SK-N-SH (cell line): ENCODE data around the gene PCNX3. TPM values are rescaled to one million over a fixed set of nuclear protein-coding genes. Genes with fewer than 3 reads are reported as not detected.

Experiments
- CTCF ChIA-PET: fragments of 300-600, 350-600 bp; formaldehyde crosslinking; extraction: SDS; loops from one replicate; lab custom pipeline; 2021; lab: Yijun Ruan, JAX
- POLR2A ChIA-PET: fragments of 350-600 bp; sonication (Branson Sonifier 250); formaldehyde crosslinking; extraction: SDS; loops from one replicate; lab custom pipeline; 2020; ENCODE audit warnings: antibody characterized with exemption, inconsistent platforms; lab: Yijun Ruan, JAX
- DNase-seq: peaks from one replicate; pipeline ENCODE4 v3.0.0; 2012
- H2AFZ ChIP-seq: fragments of 200-600 bp; sonication (generic); 2 replicates; pipeline ENCODE4 v1.8.1; 2016; ENCODE audit warnings: antibody characterized with exemption, mild to moderate bottlenecking, low read depth
- H3F3A ChIP-seq: fragments of 200-600 bp; sonication (generic); replicated peaks from 2 replicates; pipeline ENCODE3; 2016; ENCODE audit warnings: antibody characterized with exemption, mild to moderate bottlenecking; ENCODE audit not compliant: insufficient read depth
- H3K27ac ChIP-seq, 2 experiments: fragments of 200-500 bp in 1 of 2; fragments of 200-600 bp in 1 of 2; sonication (Bioruptor generic) in 1 of 2; sonication (generic), shearing (Covaris generic) in 1 of 2; 2 replicates each; pipeline versions ENCODE4 v1.5.1 to v1.6.1; 2014 to 2016; ENCODE audit warnings: low read depth in 2 of 2, inconsistent platforms in 1 of 2, low read length in 1 of 2, mild to moderate bottlenecking in 1 of 2, mixed read lengths in 1 of 2
- H3K27me3 ChIP-seq: fragments of 200-600 bp; sonication (generic), shearing (Covaris generic); 2 replicates; pipeline ENCODE4 v1.6.1; 2016; ENCODE audit warnings: mixed run types; ENCODE audit not compliant: insufficient read depth
- H3K36me3 ChIP-seq, 2 experiments: fragments of 200-500 bp in 1 of 2; fragments of 200-600 bp in 1 of 2; sonication (Bioruptor generic) in 1 of 2; sonication (generic) in 1 of 2; replicated peaks in 1 of 2; 2 replicates each; pipeline versions ENCODE3 to v1.5.1; 2014 to 2016; ENCODE audit warnings: low read length in 1 of 2, mild to moderate bottlenecking in 1 of 2; ENCODE audit not compliant: insufficient read depth in 2 of 2, control insufficient read depth in 1 of 2
- H3K4me1 ChIP-seq, 2 experiments: fragments of 200-500 bp in 1 of 2; fragments of 200-600 bp in 1 of 2; sonication (Bioruptor generic) in 1 of 2; sonication (generic), shearing (Covaris generic) in 1 of 2; 2 replicates each; pipeline versions ENCODE4 v1.5.1 to v1.6.1; 2014 to 2016; ENCODE audit warnings: low read depth in 1 of 2, low read length in 1 of 2, mixed run types in 1 of 2; ENCODE audit not compliant: insufficient read depth in 2 of 2, control insufficient read depth in 1 of 2
- H3K4me2 ChIP-seq: fragments of 200-600 bp; sonication (generic), shearing (Covaris generic); 2 replicates; pipeline ENCODE4 v1.6.1; 2017; ENCODE audit warnings: mixed run types
- H3K4me3 ChIP-seq, 2 experiments: fragments of 200-500 bp in 1 of 2; fragments of 200-600 bp in 1 of 2; sonication (Bioruptor generic) in 1 of 2; sonication (generic), shearing (Covaris generic) in 1 of 2; 2 replicates each; pipeline versions ENCODE4 v1.5.1 to v1.8.1; 2014 to 2016; ENCODE audit warnings: low read depth in 2 of 2, inconsistent platforms in 1 of 2, low read length in 1 of 2, mild to moderate bottlenecking in 1 of 2, mixed read lengths in 1 of 2, moderate library complexity in 1 of 2
- H3K79me2 ChIP-seq: fragments of 200-600 bp; sonication (generic); 2 replicates; pipeline ENCODE4 v1.8.1; 2017; ENCODE audit warnings: mild to moderate bottlenecking; ENCODE audit not compliant: insufficient read depth
- H3K9ac ChIP-seq: fragments of 200-600 bp; sonication (generic); 2 replicates; pipeline ENCODE4 v1.6.1; 2017; ENCODE audit warnings: mixed run types
- H3K9me2 ChIP-seq: fragments of 200-600 bp; sonication (generic); 2 replicates; pipeline ENCODE4 v1.6.1; 2017; ENCODE audit warnings: mixed run types
- H3K9me3 ChIP-seq: fragments of 200-600 bp; sonication (generic); 2 replicates; pipeline ENCODE4 v1.6.1; 2017; ENCODE audit warnings: mixed run types, mild to moderate bottlenecking, moderate library complexity
- H4K20me1 ChIP-seq: fragments of 200-600 bp; sonication (generic); 2 replicates; pipeline ENCODE4 v1.6.1; 2017; ENCODE audit warnings: mild to moderate bottlenecking, mixed run types; ENCODE audit not compliant: insufficient read depth
- ELF1 ChIP-seq: IDR thresholded peaks from 2 replicates; pipeline ENCODE4 v1.4.0; 2012
- EZH2phosphoT487 ChIP-seq: fragments of 200-600 bp; sonication (generic); IDR thresholded peaks from 2 replicates; pipeline ENCODE4 v1.6.1; 2017; ENCODE audit warnings: low read depth, mixed run types, mild to moderate bottlenecking, antibody characterized with exemption, moderate library complexity, borderline replicate concordance
- FOXM1 ChIP-seq: IDR thresholded peaks from 2 replicates; pipeline ENCODE4 v1.4.0; 2012; ENCODE audit warnings: low read depth, mild to moderate bottlenecking
- GATA2 ChIP-seq: sonication (generic); formaldehyde crosslinking; IDR thresholded peaks from 2 replicates; pipeline ENCODE4 v1.5.0; 2020; ENCODE audit warnings: mild to moderate bottlenecking, missing genetic modification reagents
- MEF2A ChIP-seq: IDR thresholded peaks from 2 replicates; pipeline ENCODE4 v1.4.0; 2012; ENCODE audit warnings: low read depth, borderline replicate concordance
- MXI1 ChIP-seq: IDR thresholded peaks from 2 replicates; pipeline ENCODE4 v1.6.1; 2012; ENCODE audit warnings: mild to moderate bottlenecking, low read depth, low read length, improper control_type of control experiment
- NFIC ChIP-seq: IDR thresholded peaks from 2 replicates; pipeline ENCODE4 v1.4.0; 2012; ENCODE audit warnings: borderline replicate concordance
- NRF1 ChIP-seq: IDR thresholded peaks from 2 replicates; pipeline ENCODE4 v1.6.1; 2012; ENCODE audit warnings: low read depth, mild to moderate bottlenecking, low read length
- RAD21 ChIP-seq: IDR thresholded peaks from 2 replicates; pipeline ENCODE4 v1.6.1; 2012; ENCODE audit warnings: mild to moderate bottlenecking, low read length
- RFX5 ChIP-seq: IDR thresholded peaks from 2 replicates; pipeline ENCODE4 v1.6.1; 2012; ENCODE audit warnings: mild to moderate bottlenecking, improper control_type of control experiment, low read length
- SMC3 ChIP-seq: IDR thresholded peaks from 2 replicates; pipeline ENCODE4 v1.6.1; 2012; ENCODE audit warnings: low read depth, low read length, improper control_type of control experiment
- TCF12 ChIP-seq: IDR thresholded peaks from 2 replicates; pipeline ENCODE4 v1.4.0; 2012
- TEAD4 ChIP-seq: IDR thresholded peaks from 2 replicates; pipeline ENCODE4 v1.4.0; 2012; ENCODE audit warnings: mild to moderate bottlenecking, borderline replicate concordance; ENCODE audit not compliant: insufficient read depth
- YY1 ChIP-seq: IDR thresholded peaks from 2 replicates; pipeline ENCODE4 v1.4.0; 2012; ENCODE audit warnings: low read depth, mild to moderate bottlenecking
- WGBS: methylation state at CpG from one replicate; pipeline ENCODE4 v1.1.6; 2017; ENCODE audit warnings: low lambda C conversion rate; 5-methylcytosine and 5-hydroxymethylcytosine counted together
- polyA plus RNA-seq, 3 experiments: library from polyadenylated mRNA; depleted of rRNA; stranded (reverse); fragments of >200 nt; gene quantifications; 2 replicates each; pipeline ENCODE4 v1.2.3, GENCODE V29; 2012
- TF ChIP-seq, protein P1 (sequence below): fragments of 150-350 bp; IDR thresholded peaks from 2 replicates; pipeline ENCODE4 v1.6.1; 2016; ENCODE audit warnings: mild to moderate bottlenecking, low read depth, low read length
- TF ChIP-seq, protein P2 (sequence below): fragments of 200-600 bp; sonication (generic); IDR thresholded peaks from 2 replicates; pipeline ENCODE4 v1.6.1; 2017; ENCODE audit warnings: antibody characterized with exemption, mild to moderate bottlenecking, moderate library complexity
- TF ChIP-seq, protein P3 (sequence below): IDR thresholded peaks from 2 replicates; pipeline ENCODE4 v1.4.0; 2012; ENCODE audit warnings: low read depth
- TF ChIP-seq, protein P4 (sequence below): IDR thresholded peaks from 2 replicates; pipeline ENCODE4 v1.4.0; 2012; ENCODE audit warnings: low read depth, borderline replicate concordance
- TF ChIP-seq, protein P5 (sequence below): IDR thresholded peaks from 2 replicates; pipeline ENCODE4; 2012

The PCNX3 gene
- polyA plus RNA-seq, 1 of the 3 experiments (the other 2 are of a cell fraction), result 33.7 TPM

DNA sequence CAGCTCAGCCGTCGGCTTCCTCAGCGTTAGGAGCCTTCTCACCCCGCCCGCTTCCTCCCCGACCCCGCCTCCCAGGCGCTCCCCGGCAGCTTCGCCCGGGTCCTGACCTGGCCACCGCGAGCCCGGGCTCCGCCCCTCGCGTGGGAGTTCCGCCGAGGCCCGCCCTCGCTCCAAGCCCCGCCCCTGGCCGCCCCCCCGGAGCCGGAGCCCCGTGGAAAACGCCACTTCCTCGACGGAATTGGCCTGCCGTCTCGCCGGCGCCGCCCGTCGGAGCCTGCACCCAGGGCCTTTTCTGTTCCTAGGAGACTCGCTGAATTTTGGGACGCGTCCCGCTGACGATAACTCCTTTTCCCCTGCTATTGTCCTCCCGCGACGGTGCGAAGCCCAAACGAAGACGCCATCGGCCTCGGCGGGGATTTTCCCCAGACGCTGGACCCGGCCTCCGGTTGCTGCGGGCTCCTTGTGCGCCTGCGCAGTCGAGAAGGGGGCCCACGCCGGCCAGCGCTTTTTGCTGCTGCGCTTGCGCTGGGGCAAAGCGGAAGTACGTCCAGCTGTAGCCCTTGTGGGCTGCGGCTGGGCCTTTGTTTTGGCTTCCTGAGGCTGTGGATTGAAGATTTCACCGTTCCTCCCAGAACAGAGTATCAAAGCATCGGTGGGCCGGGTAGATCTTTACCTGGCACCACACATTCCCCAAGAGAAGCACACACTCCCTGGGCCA is 37.1 kb downstream of the PCNX3 start (continued):
- TF ChIP-seq, protein P1, sequence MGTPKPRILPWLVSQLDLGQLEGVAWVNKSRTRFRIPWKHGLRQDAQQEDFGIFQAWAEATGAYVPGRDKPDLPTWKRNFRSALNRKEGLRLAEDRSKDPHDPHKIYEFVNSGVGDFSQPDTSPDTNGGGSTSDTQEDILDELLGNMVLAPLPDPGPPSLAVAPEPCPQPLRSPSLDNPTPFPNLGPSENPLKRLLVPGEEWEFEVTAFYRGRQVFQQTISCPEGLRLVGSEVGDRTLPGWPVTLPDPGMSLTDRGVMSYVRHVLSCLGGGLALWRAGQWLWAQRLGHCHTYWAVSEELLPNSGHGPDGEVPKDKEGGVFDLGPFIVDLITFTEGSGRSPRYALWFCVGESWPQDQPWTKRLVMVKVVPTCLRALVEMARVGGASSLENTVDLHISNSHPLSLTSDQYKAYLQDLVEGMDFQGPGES, result no peak
- TF ChIP-seq YY1, result 0 out of 2 replicates have a peak, but pooled peaks have one; percentile 54
- no peak for TF ChIP-seq SMC3
- TF ChIP-seq, protein P2, sequence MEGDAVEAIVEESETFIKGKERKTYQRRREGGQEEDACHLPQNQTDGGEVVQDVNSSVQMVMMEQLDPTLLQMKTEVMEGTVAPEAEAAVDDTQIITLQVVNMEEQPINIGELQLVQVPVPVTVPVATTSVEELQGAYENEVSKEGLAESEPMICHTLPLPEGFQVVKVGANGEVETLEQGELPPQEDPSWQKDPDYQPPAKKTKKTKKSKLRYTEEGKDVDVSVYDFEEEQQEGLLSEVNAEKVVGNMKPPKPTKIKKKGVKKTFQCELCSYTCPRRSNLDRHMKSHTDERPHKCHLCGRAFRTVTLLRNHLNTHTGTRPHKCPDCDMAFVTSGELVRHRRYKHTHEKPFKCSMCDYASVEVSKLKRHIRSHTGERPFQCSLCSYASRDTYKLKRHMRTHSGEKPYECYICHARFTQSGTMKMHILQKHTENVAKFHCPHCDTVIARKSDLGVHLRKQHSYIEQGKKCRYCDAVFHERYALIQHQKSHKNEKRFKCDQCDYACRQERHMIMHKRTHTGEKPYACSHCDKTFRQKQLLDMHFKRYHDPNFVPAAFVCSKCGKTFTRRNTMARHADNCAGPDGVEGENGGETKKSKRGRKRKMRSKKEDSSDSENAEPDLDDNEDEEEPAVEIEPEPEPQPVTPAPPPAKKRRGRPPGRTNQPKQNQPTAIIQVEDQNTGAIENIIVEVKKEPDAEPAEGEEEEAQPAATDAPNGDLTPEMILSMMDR, result no peak
- no peak for TF ChIP-seq NFIC
- TF ChIP-seq, protein P3, sequence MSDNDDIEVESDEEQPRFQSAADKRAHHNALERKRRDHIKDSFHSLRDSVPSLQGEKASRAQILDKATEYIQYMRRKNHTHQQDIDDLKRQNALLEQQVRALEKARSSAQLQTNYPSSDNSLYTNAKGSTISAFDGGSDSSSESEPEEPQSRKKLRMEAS, result peak; percentile 67; the same call in 1 of the 2 replicates
- no peak for TF ChIP-seq EZH2phosphoT487
- no peak for TF ChIP-seq RFX5
- TF ChIP-seq MEF2A, result no peak
- peak; percentile 82 for TF ChIP-seq ELF1
- no peak for TF ChIP-seq RAD21
- 0 out of 2 replicates have a peak, but pooled peaks have one; percentile 4 for TF ChIP-seq TCF12
- TF ChIP-seq, all 33 proteins: peak for 13

DNA sequence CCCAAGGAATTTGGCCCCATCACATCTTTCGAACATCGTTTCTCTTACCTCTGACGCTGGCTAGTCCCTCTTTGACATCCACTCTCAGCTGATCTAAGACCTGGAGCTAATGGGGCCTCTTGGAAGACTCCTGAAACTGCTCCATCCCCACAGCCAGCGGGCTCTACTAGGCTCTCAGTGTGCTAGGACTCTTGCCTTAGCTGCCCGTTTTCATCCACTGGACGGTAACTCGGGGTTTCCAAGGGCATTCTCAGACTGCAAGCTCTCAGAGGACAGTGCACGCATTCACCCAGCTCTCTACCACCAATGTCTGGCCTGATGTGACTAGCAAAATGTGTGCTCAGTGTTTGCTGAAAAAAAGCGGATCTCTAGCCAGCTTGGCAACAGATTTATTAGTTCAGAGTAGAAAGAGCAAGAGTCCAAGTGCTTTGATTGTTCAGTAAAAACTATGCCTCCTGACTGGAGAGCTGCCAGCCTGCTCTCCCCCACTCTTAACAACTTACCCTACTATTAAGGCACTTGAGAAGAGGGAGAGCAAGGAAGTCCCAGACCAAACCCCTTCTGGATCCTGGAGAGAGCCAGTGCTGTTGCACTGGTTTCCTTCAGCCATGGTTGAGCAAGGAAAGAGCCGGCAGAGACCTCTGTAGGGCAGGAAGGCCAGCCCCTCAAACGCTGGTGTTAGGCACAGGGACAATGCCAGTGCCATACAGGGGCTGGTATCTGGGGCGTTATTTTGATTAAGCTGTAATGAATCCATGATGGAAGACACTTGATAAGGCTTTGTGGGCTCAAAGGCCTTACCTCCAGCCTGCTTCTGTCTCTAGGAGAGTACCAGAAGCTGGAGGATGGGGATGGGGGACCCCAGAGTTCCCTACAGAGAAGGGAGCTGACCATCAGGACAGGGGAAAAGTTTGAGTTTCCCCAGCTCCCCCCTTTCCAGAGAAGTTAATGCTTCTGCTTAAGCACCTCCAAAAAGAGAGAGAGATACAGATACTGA is 38.0 kb downstream of the PCNX3 start:
- Histone ChIP-seq H3K4me3 (peak overlapping the region; percentile 51 to 56; a peak in 3 of 4 replicates), H3K9ac (peak overlapping the region; percentile 66), H3K4me2 (peak overlapping the region; percentile 80), H3K27ac (peak overlapping the region; percentile 92 to 98), H3K9me2 (no peaks in the 10 kb centered on the region), H2AFZ (no peak overlapping the region), H3K79me2 (peaks cover 6% of the 10 kb centered on the region; the same call in 1 of the 2 replicates), H3K36me3 (peaks cover 29 to 52% of the 10 kb centered on the region in 2 experiments), H3K4me1 (peaks cover 11 to 24% of the 10 kb centered on the region in 2 experiments), H3K9me3 (no peaks in the 10 kb centered on the region), H4K20me1 (no peaks in the 10 kb centered on the region), H3K27me3 (no peaks in the 10 kb centered on the region), H3F3A (peaks cover 44% of the 10 kb centered on the region)
- no peak for DNase-seq
- no peak for TF ChIP-seq FOXM1
- no peak for TF ChIP-seq SMC3
- no peak for TF ChIP-seq MEF2A
- TF ChIP-seq, protein P4, sequence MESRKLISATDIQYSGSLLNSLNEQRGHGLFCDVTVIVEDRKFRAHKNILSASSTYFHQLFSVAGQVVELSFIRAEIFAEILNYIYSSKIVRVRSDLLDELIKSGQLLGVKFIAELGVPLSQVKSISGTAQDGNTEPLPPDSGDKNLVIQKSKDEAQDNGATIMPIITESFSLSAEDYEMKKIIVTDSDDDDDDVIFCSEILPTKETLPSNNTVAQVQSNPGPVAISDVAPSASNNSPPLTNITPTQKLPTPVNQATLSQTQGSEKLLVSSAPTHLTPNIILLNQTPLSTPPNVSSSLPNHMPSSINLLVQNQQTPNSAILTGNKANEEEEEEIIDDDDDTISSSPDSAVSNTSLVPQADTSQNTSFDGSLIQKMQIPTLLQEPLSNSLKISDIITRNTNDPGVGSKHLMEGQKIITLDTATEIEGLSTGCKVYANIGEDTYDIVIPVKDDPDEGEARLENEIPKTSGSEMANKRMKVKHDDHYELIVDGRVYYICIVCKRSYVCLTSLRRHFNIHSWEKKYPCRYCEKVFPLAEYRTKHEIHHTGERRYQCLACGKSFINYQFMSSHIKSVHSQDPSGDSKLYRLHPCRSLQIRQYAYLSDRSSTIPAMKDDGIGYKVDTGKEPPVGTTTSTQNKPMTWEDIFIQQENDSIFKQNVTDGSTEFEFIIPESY, result no peak
- no peak for TF ChIP-seq NRF1
- no peak for TF ChIP-seq GATA2 (CRISPR knock-in tag)
- TF ChIP-seq MXI1, result no peak
- TF ChIP-seq, protein P5, sequence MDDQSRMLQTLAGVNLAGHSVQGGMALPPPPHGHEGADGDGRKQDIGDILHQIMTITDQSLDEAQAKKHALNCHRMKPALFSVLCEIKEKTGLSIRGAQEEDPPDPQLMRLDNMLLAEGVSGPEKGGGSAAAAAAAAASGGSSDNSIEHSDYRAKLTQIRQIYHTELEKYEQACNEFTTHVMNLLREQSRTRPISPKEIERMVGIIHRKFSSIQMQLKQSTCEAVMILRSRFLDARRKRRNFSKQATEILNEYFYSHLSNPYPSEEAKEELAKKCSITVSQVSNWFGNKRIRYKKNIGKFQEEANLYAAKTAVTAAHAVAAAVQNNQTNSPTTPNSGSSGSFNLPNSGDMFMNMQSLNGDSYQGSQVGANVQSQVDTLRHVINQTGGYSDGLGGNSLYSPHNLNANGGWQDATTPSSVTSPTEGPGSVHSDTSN, result no peak; the same call in 1 of the 2 replicates
- no peak for TF ChIP-seq TEAD4
- POLR2A ChIA-PET, result interaction anchor here (0.6 to 4.1 kb wide), 10 partner anchors 10 to 67 kb away, joined by 3 to 25 read pairs (median 4); partner anchors contain the start of genes RELA, RNASEH2C and SIPA1
- CTCF ChIA-PET, result interaction anchor here (0.7 to 2.7 kb wide), 5 partner anchors 9 to 198 kb away, joined by 3 to 13 read pairs (median 9); partner anchors contain the start of genes RELA and SIPA1
- WGBS, result 91% methylated on average over 12 of the region's 12 CpGs
